Fibroblast of lung (primary cell): ENCODE data around the gene ANO10. TPM values are rescaled to one million over a fixed set of nuclear protein-coding genes. Genes with fewer than 3 reads are reported as not detected.
A peak's percentile ranks its signal among the peaks of the same experiment; 100 is the strongest.

Experiments used
- DNase-seq, 2 donors: peaks; one replicate each; pipeline versions ENCODE4 v3.0.0 to v3.0.0-alpha.2; 2010; ENCODE audit warnings: low read depth in 2 of 2
- H2AFZ ChIP-seq: 2 replicates; pipeline ENCODE4 v1.5.1; 2012; ENCODE audit warnings: low read length, control low read depth, inconsistent platforms
- H3K27ac ChIP-seq: 2 replicates; pipeline ENCODE4 v1.5.1; 2011; ENCODE audit warnings: low read length, control low read depth; ENCODE audit not compliant: insufficient read depth
- H3K27me3 ChIP-seq: 2 replicates; pipeline ENCODE4 v1.5.1; 2011; ENCODE audit warnings: mild to moderate bottlenecking, low read length; ENCODE audit not compliant: control insufficient read depth, insufficient read depth
- H3K36me3 ChIP-seq: 2 replicates; pipeline ENCODE4 v1.5.1; 2011; ENCODE audit warnings: low read length; ENCODE audit not compliant: control insufficient read depth, insufficient read depth
- H3K4me1 ChIP-seq: 2 replicates; pipeline ENCODE4 v1.5.1; 2011; ENCODE audit warnings: low read length; ENCODE audit not compliant: control insufficient read depth, insufficient read depth; ENCODE audit errors: extremely low read depth
- H3K4me2 ChIP-seq: 2 replicates; pipeline ENCODE4 v1.5.1; 2011; ENCODE audit warnings: low read length, control low read depth; ENCODE audit not compliant: insufficient read depth; ENCODE audit errors: extremely low read depth
- H3K4me3 ChIP-seq, 4 experiments: fragments of 200-600 bp in 1 of 4; sonication (generic) in 1 of 4; replicated peaks in 1 of 4; 2 replicates each; pipeline ENCODE4 v1.5.1; 2011 to 2016; ENCODE audit warnings: low read length in 4 of 4, low read depth in 3 of 4, mild to moderate bottlenecking in 3 of 4, control low read depth in 2 of 4, inconsistent platforms in 1 of 4, mixed read lengths in 1 of 4; ENCODE audit not compliant: insufficient read depth in 1 of 4; ENCODE audit errors: control extremely low read depth in 1 of 4
- H3K79me2 ChIP-seq: 2 replicates; pipeline ENCODE4 v1.5.1; 2012; ENCODE audit warnings: mild to moderate bottlenecking, low read length, inconsistent platforms; ENCODE audit not compliant: control insufficient read depth, insufficient read depth
- H3K9ac ChIP-seq: 2 replicates; pipeline ENCODE4 v1.5.1; 2011; ENCODE audit warnings: mild to moderate bottlenecking, low read length, control low read depth; ENCODE audit not compliant: insufficient read depth
- H3K9me3 ChIP-seq: 2 replicates; pipeline ENCODE4 v1.5.1; 2012; ENCODE audit warnings: low read depth, low read length; ENCODE audit not compliant: control insufficient read depth, insufficient read depth
- H4K20me1 ChIP-seq: 2 replicates; pipeline ENCODE4 v1.5.1; 2011; ENCODE audit warnings: low read length; ENCODE audit not compliant: control insufficient read depth, insufficient read depth; ENCODE audit errors: extremely low read depth
- EZH2 ChIP-seq: IDR thresholded peaks from 2 replicates; pipeline ENCODE4 v1.5.1; 2012; ENCODE audit warnings: low read length, control low read depth, mild to moderate bottlenecking; ENCODE audit errors: missing control alignments
- polyA plus RNA-seq, 2 donors: library from polyadenylated mRNA; depleted of rRNA in 1 of 2; stranded (reverse) in 1 of 2; unstranded in 1 of 2; fragments of >200 nt; gene quantifications; 2 replicates each; pipeline ENCODE4 v1.2.1, GENCODE V29; 2011 to 2012; ENCODE audit warnings: missing spikeins in 1 of 2
- total RNA-seq: library from RNA; depleted of rRNA; stranded (reverse); fragments of >200 nt; gene quantifications from 2 replicates; pipeline ENCODE4 v1.2.1, GENCODE V29; 2014
- TF ChIP-seq, protein P1 (sequence below), 2 donors: IDR thresholded peaks in 1 of 2; conservative IDR thresholded peaks in 1 of 2; 1 replicate in 1 of 2; 2 replicates in 1 of 2; pipeline ENCODE4 v1.5.1; 2011 to 2012; ENCODE audit warnings: low read length in 2 of 2, control low read depth in 1 of 2, inconsistent platforms in 1 of 2, low read depth in 1 of 2, mild to moderate bottlenecking in 1 of 2

The ANO10 gene
- total and polyA plus RNA-seq, 2 donors (not counting 1 experiment from before 2014, with no cell fraction given), result 103 to 138 TPM

DNA sequence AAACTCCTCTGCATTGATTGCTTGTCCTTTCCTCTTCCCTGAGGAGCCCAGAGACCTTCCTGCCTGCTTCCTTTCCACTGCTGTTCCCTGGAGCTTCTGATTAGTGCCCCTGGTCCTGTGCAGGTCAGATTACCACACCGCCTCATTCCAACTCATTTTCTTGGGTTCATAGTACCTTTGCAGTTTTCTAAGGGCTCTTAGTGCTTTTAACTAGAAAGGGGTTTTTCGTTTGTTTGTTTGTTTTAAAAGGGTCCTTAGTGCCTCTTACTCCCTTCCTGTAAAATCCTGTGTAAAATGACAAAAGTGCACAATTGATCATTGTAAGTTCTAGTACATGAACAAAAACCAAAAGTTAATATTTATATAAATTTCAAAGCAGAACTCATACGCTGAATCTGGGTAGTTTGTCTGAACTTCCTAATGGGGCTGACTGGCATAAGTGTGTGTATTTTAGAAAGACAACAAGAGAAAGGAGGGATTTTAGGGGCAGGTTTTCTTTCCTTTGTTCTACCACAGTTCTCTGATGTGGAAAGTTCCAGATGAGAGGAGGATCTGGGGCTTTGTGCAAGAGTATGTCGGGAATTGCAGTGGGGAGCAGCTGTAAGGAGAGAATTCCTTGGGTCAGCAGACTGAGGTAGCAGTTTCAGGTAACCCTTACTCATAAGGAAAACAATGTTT, 304.9 kb downstream of the ANO10 start:
- Histone ChIP-seq H3K9ac (no peak overlapping the region), H3K4me3 (no peak overlapping the region), H3K36me3 (no peaks in the 10 kb centered on the region), H3K4me1 (peaks cover 11% of the 10 kb centered on the region), H3K79me2 (no peaks in the 10 kb centered on the region), H3K27ac (no peak overlapping the region), H3K27me3 (no peaks in the 10 kb centered on the region), H2AFZ (no peak overlapping the region), H3K9me3 (no peaks in the 10 kb centered on the region), H3K4me2 (no peak overlapping the region), H4K20me1 (no peaks in the 10 kb centered on the region)
- DNase-seq, result peak in 1 of 2 donors; percentile 39
- no peak for TF ChIP-seq EZH2
- TF ChIP-seq, protein P1, sequence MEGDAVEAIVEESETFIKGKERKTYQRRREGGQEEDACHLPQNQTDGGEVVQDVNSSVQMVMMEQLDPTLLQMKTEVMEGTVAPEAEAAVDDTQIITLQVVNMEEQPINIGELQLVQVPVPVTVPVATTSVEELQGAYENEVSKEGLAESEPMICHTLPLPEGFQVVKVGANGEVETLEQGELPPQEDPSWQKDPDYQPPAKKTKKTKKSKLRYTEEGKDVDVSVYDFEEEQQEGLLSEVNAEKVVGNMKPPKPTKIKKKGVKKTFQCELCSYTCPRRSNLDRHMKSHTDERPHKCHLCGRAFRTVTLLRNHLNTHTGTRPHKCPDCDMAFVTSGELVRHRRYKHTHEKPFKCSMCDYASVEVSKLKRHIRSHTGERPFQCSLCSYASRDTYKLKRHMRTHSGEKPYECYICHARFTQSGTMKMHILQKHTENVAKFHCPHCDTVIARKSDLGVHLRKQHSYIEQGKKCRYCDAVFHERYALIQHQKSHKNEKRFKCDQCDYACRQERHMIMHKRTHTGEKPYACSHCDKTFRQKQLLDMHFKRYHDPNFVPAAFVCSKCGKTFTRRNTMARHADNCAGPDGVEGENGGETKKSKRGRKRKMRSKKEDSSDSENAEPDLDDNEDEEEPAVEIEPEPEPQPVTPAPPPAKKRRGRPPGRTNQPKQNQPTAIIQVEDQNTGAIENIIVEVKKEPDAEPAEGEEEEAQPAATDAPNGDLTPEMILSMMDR (conservative IDR thresholded peaks at IDR 0.05 in 1 of 2, IDR thresholded peaks at IDR 0.05 in 1 of 2; ENCODE audit: low read depth in 1 of 2, low read length in 2 of 2), result no peak

Other genes starting within 250 kb of the ANO10 start
- gene ABHD5, start 68.9 kb upstream of the ANO10 start, total RNA-seq, result 48.5 and 64.7 TPM in 2 replicates
- 55.5 and 59.8 TPM in 2 replicates for gene ABHD5, start 68.9 kb upstream of the ANO10 start, polyA plus RNA-seq